ENCODE measurements around the gene CBLC.
A peak's percentile ranks its signal among the peaks of the same experiment; 100 is the strongest.

Gene CBLC

GRCh38 chr19:44800461-44800860 is 22.8 kb downstream of the CBLC start:
- DNase-seq = peak; percentile 87 to 94 (median 92)

- DNase-seq = no peak
Observed at GRCh38 chr19:44803442-44804428, 26.0 kb downstream of the CBLC start.

- no peak for DNase-seq
Observed at GRCh38 chr19:44806291-44806690, 28.6 kb downstream of the CBLC start.

GRCh38 chr19:44807162-44807561 is 29.5 kb downstream of the CBLC start:
- no peak for DNase-seq

- peak in 2 of 4 experiments; percentile 31 to 47 for DNase-seq
Observed at GRCh38 chr19:44807652-44808462, 30.2 kb downstream of the CBLC start.

GRCh38 chr19:44808463-44809371 is 31.0 kb downstream of the CBLC start, which contains the start of gene BCAM:
BCAM (plus strand) TSS chr19:44809103; CDS start chr19:44809125, 22 bp downstream.
- DNase-seq = peak; percentile 25 to 68 (median 50)

GRCh38 chr19:44809577-44810233 is 32.0 kb downstream of the CBLC start:
- no peak for DNase-seq

GRCh38 chr19:44810234-44811121 is 32.8 kb downstream of the CBLC start:
- no peak for DNase-seq

- no peak for DNase-seq
Observed at GRCh38 chr19:44811122-44811419, 33.4 kb downstream of the CBLC start.

- DNase-seq = no peak
Observed at GRCh38 chr19:44812142-44812718, 34.5 kb downstream of the CBLC start.

- DNase-seq = no peak
Observed at GRCh38 chr19:44813070-44813840, 35.6 kb downstream of the CBLC start.

GRCh38 chr19:44813841-44814470 is 36.3 kb downstream of the CBLC start:
- no peak for DNase-seq

GRCh38 chr19:44814517-44814916 is 36.8 kb downstream of the CBLC start:
- peak in 3 of 4 experiments; percentile 23 to 35 (median 32) for DNase-seq

- DNase-seq = no peak
Observed at GRCh38 chr19:44816301-44816700, 38.6 kb downstream of the CBLC start.

- no peak for DNase-seq
Observed at GRCh38 chr19:44817725-44818465, 40.2 kb downstream of the CBLC start.

GRCh38 chr19:44818466-44819031 is 40.9 kb downstream of the CBLC start:
- DNase-seq = no peak

GRCh38 chr19:44819246-44819832 is 41.6 kb downstream of the CBLC start:
- DNase-seq = no peak
